Activated T-cell treated with anti-CD3 and anti-CD28 coated beads, Interleukin-2, amount 50 U/mL, for 24 hours (primary cell): ENCODE measurements around the gene MACROD1.

Experiments used
- DNase-seq: peaks from one replicate; pipeline ENCODE4 v3.0.0-alpha.2; 2020
- H3K27ac Mint-ChIP-seq: 2 replicates; pipeline ENCODE4 v1.8.0; 2020; ENCODE audit warnings: mild to moderate bottlenecking, mixed read lengths
- H3K27me3 Mint-ChIP-seq: 2 replicates; pipeline ENCODE4 v1.8.0; 2020; ENCODE audit warnings: mixed read lengths
- H3K36me3 Mint-ChIP-seq: 2 replicates; pipeline ENCODE4 v1.8.0; 2020; ENCODE audit warnings: low read depth, mixed read lengths
- H3K4me1 Mint-ChIP-seq: 2 replicates; pipeline ENCODE4 v1.8.0; 2020; ENCODE audit warnings: low read depth, mixed read lengths
- H3K4me3 Mint-ChIP-seq: 2 replicates; pipeline ENCODE4 v1.8.0; 2020; ENCODE audit warnings: mild to moderate bottlenecking, moderate library complexity, mixed read lengths
- H3K9me3 Mint-ChIP-seq: 2 replicates; pipeline ENCODE4 v1.8.0; 2020; ENCODE audit warnings: mixed read lengths

The MACROD1 gene

DNA sequence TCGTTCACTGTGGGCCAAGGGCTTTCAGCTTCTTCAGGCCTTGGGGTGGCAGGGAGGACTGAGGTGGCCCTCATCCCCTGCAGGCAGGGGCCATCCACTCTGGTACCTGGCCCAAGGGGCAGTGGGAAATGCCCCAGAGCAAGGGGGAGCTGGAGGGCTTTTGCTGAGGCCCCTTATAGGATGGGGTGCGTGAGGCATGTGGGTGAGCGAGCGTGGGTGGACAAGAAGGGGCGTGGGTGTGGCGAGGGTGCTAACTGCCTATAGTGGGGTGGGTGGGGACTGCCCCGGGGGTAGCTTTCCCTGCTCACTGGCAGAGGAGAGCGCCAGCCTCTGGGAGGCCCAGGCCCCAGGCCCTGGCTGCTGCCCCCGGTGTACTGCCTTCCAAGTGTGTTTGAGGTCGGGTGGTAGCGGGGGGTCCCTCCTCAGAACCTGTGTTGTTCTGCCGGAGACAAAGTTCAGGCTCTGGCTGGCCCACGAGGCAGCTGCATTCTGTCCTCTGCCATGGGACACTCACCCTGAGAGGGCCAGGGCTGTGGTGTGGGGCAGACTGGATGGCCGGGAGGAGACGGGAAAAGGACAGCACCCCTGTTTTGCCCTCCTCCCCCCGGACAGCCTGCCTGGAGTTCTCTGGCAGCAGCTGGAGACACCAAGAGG lies 126.8 kb downstream of the MACROD1 start:
- H3K27ac Mint-ChIP-seq: no peak overlapping the region
- H3K4me3 Mint-ChIP-seq: no peak overlapping the region
- H3K4me1 Mint-ChIP-seq: peaks cover 4% of the 10 kb centered on the region
- no peaks in the 10 kb centered on the region for H3K9me3 Mint-ChIP-seq
- peaks cover 46% of the 10 kb centered on the region for H3K27me3 Mint-ChIP-seq
- H3K36me3 Mint-ChIP-seq: no peaks in the 10 kb centered on the region
- no peak for DNase-seq

DNA sequence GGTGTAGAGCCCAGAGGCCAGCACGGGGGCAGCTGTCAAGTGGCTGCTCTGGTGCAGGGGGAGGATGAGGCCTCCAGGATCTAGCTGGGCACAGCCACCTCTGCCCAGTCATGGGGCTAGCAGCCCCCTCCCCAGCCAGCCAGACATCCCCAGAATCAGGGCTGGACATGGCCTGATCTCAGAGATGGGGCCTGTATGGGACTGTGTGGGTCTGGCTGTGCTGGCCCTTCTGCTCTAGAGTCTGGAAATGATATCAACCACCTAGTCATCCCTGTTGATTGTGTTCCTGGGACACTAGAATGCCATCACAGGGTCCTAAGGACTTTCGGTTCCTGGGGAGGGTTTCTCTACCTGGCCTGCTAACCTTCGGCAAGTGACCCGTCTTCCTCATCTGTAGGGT lies 127.4 kb downstream of the MACROD1 start:
- H3K36me3 Mint-ChIP-seq: no peaks in the 10 kb centered on the region
- DNase-seq: no peak
- no peak overlapping the region for H3K27ac Mint-ChIP-seq
- peaks cover 52% of the 10 kb centered on the region for H3K27me3 Mint-ChIP-seq
- no peak overlapping the region for H3K4me3 Mint-ChIP-seq
- no peaks in the 10 kb centered on the region for H3K9me3 Mint-ChIP-seq
- H3K4me1 Mint-ChIP-seq: peaks cover 4% of the 10 kb centered on the region

DNA sequence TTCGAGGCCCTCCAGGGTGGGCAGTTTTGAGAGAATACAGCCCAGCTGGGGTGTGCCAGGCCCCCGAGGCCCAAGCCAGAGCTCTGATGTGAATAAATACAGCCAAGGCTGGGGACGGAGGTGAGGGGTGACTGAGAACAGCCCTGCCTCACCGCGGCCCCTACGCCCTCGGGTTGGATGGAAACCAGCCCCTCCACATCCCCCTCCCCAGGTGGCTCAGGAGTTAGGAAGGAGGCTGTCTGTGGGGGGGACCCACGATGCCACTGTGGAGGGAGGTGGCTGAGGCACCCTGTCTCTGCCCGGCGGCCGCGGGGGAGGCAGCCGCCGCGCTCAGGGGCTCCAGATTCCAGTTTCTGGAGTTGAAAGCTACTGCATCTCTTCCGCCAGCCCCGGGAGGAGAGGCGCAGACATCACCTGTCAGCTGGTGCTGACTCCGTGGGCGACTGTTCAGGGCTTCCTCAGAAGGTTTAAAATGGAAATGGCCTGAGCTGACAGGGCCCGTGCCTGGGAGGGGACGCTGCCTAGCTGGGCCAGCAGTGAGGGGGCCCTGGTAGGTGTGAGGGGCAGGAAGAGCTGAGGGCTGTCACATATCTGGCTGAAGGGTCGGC lies 128.8 kb downstream of the MACROD1 start:
- Mint-ChIP-seq H3K4me1 (peaks cover 4% of the 10 kb centered on the region), H3K27me3 (peaks cover 59% of the 10 kb centered on the region), H3K36me3 (no peaks in the 10 kb centered on the region), H3K27ac (no peak overlapping the region), H3K9me3 (no peaks in the 10 kb centered on the region), H3K4me3 (no peak overlapping the region)
- DNase-seq: peak; percentile 38

DNA sequence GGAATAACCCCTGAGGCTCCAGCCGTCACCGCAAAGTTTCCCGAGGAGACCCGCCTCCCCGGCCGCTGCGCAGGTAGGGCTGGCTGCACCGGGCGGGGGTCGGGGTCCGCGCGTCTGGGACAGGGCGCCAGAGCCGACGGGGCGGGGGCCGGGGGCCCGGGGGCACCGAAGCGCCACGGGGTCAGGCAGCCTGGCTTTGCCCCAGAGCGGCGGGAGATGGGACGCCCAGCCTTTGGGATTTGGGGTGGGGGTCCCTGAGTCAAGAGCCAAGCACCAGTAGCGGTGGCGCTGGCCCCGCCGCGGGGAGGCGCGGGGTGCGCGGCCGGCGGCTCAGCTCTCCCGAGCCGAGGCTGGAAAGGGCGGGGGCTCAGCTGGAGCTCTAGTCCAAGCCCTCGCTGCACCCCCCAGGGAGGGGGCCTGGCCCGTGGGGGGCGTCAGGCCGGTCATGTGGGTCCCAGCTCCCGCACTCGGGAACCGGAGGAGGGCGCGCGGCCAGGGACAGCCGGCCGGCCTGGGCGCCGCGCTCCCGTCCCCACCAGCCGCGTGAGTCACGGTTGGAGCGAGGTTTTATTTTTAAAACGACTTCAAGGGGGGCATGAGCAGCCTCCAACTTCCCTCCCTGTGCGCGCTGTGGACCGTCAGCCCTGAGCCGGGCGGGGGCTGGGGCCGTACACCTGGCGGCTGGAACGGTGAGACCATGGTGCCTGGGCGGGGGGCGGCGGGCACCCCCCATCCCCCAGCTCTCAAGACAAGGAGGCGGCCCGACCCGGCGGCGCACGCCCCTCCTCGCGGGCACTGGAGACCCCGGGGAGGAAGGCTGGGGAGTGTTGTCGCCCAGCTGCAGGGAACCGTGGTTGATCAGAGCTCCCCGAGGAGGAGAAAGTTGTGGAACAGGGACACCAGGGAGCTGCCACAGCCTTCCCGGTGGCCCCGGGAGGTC lies 129.6 kb downstream of the MACROD1 start:
- DNase-seq: peak; percentile 46
- Mint-ChIP-seq H3K27me3 (peaks cover 55% of the 10 kb centered on the region), H3K4me3 (no peak overlapping the region), H3K9me3 (no peaks in the 10 kb centered on the region), H3K27ac (no peak overlapping the region), H3K4me1 (peaks cover 4% of the 10 kb centered on the region), H3K36me3 (no peaks in the 10 kb centered on the region)

DNA sequence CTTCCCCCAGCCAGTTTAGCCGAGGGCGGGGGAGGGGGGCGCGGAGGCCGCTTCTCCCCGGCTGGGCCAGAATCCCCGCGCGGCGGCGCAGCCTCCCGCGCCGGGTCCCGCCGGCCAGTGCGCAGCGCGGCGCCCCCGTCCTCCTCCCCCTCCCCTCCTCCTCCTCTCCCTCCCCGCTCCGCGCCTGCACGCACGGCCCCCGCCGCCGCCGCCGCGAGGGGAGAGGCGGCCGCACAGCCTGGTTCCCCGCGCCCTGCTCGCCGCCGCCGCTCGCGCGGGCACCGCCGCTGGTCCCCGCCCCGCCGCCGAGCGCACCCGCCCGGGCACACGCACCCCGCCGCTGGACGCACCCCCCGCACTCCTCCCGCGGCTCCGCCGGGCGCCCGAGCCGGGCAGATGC lies 130.3 kb downstream of the MACROD1 start, which contains the start of gene FLRT1:
TSS of gene FLRT1 (plus strand) at position 356 of the 400 bp plus-strand sequence. CDS start 80,337 bp downstream, outside the sequence.
- H3K27me3 Mint-ChIP-seq: peaks cover 54% of the 10 kb centered on the region
- no peaks in the 10 kb centered on the region for H3K9me3 Mint-ChIP-seq
- no peak for DNase-seq
- H3K4me3 Mint-ChIP-seq: no peak within 1 kb of the TSS
- H3K4me1 Mint-ChIP-seq: peaks cover 4% of the 10 kb centered on the region
- H3K36me3 Mint-ChIP-seq: no peaks in the 10 kb centered on the region
- H3K27ac Mint-ChIP-seq: no peak within 1 kb of the TSS

DNA sequence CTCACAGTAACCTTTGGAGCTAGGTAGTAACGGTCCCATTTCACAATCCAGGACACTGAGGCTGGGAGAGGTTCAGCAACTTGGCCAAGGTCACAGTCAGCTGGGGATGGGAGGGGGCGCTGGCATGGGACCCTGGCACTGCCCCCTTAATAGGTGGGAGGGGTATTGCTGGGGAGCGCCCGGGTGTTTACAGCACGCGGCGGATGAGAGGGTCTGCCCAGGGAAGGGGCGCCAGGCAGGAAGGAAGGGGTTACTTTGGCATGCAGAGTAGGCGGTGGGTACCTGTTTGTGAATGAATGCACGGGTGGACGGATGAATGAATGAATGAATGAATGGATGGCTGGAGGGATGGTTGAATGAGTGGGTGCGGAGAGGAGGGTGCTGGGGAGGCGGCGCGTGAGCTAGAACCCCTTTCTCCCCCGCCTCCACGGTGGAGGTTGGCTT lies 130.8 kb downstream of the MACROD1 start:
- H3K27me3 Mint-ChIP-seq: peaks cover 52% of the 10 kb centered on the region
- no peak overlapping the region for H3K27ac Mint-ChIP-seq
- H3K4me1 Mint-ChIP-seq: peaks cover 4% of the 10 kb centered on the region
- DNase-seq: no peak
- H3K9me3 Mint-ChIP-seq: no peaks in the 10 kb centered on the region
- H3K4me3 Mint-ChIP-seq: no peak overlapping the region
- no peaks in the 10 kb centered on the region for H3K36me3 Mint-ChIP-seq

DNA sequence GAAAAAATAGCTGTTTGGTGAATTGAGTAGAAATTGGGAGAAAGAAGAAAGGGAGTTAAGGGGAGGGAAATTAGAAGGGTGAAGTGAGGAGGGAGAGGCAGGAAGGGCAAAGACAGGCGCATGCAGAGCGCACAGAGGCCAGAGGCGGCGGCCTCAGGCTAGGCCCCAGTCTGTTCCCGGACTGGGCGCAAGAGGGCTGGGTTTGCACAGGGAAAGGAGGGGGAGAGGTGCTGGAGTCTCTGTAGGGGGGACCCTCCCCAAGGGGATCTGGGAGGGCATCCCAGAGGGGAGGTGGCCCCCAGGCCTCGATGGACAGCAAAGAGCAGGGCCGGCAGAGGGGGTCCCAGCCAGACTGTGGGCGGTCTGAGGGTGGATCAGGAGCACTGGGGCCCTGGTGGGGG lies 131.5 kb downstream of the MACROD1 start:
- Mint-ChIP-seq H3K4me1 (peaks cover 4% of the 10 kb centered on the region), H3K27me3 (peaks cover 47% of the 10 kb centered on the region), H3K9me3 (no peaks in the 10 kb centered on the region), H3K36me3 (no peaks in the 10 kb centered on the region), H3K27ac (no peak overlapping the region), H3K4me3 (no peak overlapping the region)
- DNase-seq: no peak

DNA sequence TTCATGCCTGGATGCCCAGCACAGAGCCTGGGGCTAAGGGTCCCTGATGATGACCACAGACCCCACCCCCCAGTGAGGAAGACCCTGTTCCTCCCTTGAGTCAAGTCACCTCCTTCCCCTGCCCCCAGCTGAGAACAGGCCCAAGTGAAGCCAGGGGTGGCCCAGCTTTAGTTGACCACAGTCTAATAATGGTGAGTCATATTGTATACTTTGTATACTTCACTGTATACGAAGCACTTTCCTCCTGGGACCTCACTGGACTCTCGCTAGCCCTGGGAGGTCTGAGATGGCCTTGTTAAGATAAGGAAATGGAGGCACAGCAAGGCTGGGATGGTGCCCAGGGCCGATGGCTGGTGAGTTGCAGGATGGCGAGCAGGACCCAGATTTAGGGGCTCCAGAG lies 133.9 kb downstream of the MACROD1 start:
- Mint-ChIP-seq H3K9me3 (no peaks in the 10 kb centered on the region), H3K27ac (no peak overlapping the region), H3K36me3 (no peaks in the 10 kb centered on the region), H3K27me3 (peaks cover 45% of the 10 kb centered on the region), H3K4me1 (peaks cover 6% of the 10 kb centered on the region), H3K4me3 (no peak overlapping the region)
- DNase-seq: no peak

DNA sequence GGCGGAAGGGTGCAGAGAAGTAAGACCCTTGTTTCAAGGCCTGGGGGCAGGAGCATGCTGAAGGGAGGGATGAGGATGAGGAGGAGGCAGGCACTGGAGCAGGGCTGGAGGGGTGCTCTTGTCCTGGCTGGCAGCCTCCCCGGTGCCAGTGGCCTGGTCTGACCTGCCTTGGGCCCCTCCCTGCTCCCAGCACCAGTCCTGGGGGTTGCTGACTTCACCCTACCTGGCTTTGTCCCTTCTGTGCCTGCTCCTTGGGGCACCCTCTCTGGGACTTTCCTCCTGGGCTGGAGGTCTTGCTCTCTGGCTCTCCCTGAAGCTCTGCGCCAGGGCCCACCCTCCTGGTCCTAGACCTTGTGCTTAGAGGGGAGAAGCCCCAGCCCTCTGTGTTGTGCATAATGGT lies 134.9 kb downstream of the MACROD1 start:
- Mint-ChIP-seq H3K9me3 (no peaks in the 10 kb centered on the region), H3K36me3 (no peaks in the 10 kb centered on the region), H3K4me3 (no peak overlapping the region), H3K27ac (no peak overlapping the region), H3K27me3 (peaks cover 45% of the 10 kb centered on the region), H3K4me1 (peaks cover 6% of the 10 kb centered on the region)
- DNase-seq: no peak

DNA sequence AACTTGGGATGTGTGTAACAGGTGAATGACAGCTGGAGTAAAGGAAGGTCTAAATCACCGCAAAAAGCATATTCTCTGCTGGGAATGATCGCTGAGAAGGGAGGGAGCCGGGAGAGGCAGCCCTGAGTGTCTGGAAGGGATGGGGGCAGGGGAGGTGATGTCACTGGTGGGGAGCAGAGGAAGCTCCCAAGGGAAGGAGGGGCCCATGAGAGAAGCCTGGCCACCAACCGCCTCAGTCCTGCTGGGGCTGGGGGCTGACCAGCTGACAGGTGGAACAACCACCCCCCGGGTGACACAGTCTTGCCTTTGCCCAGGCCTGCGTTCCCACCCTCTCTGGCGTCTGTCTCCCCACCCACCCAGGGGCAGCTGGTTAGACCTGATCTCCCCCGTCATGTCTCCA lies 136.1 kb downstream of the MACROD1 start:
- H3K4me1 Mint-ChIP-seq: peaks cover 2% of the 10 kb centered on the region
- no peaks in the 10 kb centered on the region for H3K36me3 Mint-ChIP-seq
- H3K27me3 Mint-ChIP-seq: peaks cover 39% of the 10 kb centered on the region
- no peak overlapping the region for H3K27ac Mint-ChIP-seq
- no peak overlapping the region for H3K4me3 Mint-ChIP-seq
- no peak for DNase-seq
- no peaks in the 10 kb centered on the region for H3K9me3 Mint-ChIP-seq

DNA sequence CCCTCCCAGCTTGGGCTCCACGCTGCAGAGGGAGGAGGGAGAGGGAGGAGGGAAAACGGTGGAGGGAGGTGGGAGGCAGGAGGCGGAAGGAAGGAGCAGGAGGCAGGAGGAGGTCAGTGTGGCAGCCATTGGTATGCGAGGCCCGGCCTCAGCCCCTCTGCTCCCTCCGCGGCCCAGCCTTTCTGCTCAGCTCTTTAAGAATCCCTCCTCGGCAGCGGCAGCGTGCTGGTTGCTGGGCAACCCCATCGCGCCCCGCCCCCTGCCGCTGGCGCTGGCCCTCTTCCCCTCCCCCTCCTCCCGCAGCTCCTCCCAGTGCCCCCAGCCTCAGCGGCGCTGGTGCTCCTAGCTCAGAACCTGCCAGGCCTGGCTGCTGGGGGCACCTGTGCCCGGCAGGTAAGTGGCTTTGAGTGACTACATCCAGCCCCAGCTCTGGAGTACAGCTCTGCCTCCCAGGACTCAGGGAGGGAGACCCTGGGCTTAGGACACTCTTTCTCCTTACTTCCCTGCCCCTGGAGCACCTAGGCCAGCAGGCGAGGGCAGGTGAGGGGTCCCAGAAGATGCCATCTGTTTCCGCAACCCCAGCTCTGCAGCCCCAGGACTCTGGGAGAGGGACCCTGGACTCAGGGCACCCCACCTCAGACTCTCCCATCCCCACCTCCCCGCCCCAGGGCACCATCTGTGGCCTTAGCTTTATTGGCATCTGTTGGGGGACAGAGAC lies 137.4 kb downstream of the MACROD1 start:
- Mint-ChIP-seq H3K36me3 (no peaks in the 10 kb centered on the region), H3K9me3 (no peaks in the 10 kb centered on the region), H3K4me3 (no peak overlapping the region), H3K27me3 (peaks cover 27% of the 10 kb centered on the region), H3K27ac (no peak overlapping the region), H3K4me1 (peaks cover 2% of the 10 kb centered on the region)
- no peak for DNase-seq

DNA sequence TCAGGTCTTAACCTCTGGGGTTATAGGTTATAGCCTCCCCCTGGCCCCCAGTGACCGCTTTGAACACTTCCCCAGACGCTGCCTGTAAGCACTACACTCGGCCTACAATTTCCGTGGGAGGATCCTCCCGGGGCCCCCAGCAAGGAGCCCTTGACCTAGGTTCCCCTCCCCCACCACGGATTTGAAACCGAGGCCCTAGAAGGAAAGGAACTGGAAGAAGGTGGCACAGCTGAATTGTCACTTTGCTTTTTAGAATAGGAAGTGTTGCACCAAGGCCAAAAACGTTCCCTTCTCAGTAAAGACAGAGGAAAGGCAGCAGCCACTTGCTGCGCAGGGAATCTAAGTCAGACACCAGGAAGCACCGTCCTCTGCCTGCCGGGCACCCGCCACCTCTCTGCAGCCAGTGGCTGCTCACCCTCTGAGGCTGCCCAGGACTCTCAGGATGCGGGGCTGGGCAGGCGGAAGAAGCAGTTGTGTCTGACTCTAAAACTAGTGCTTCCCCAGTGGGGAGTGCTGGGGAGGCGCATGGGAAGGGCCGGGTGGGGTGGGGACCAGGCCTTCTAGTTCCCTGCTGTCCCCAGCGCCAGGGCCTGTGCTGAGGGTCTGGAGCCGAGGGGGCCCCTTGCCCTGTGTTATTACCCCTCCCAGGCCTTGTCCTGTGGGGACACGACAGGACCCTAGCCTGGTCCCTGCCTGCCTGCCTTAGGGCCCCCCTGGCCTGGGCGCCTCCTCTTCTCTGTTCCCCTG lies 138.1 kb downstream of the MACROD1 start:
- H3K36me3 Mint-ChIP-seq: no peaks in the 10 kb centered on the region
- H3K4me1 Mint-ChIP-seq: peaks cover 2% of the 10 kb centered on the region
- no peak for DNase-seq
- H3K4me3 Mint-ChIP-seq: no peak overlapping the region
- peaks cover 23% of the 10 kb centered on the region for H3K27me3 Mint-ChIP-seq
- H3K27ac Mint-ChIP-seq: no peak overlapping the region
- H3K9me3 Mint-ChIP-seq: no peaks in the 10 kb centered on the region

DNA sequence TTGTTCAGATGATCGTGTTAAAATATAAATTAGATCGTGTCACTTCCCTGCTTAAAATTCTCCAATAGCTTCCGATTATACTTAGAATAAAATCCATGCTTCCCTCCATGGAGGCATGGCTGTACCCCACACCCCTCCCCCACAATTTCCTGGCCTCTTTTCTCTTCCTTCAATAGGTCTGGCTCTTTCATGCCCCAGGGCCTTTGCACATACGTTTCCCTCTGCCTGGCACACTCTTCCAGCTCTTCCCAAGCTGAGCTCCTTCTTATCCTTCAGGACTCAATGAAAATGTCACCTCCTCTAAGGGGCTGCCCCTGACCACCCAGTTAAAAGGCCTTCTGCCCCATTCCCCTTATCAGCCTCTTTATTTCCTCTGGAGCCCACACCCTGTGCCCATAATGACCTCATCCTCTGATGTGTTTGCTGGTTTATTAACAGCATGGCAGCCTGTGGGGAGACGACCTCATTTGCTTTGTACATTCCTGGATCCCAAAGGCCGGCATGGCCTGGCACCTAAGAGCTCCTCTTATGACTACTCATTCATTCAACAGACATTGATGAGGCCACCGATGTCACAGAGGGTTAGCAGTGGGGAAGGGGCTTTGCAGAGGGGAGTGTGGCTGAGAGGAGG lies 139.2 kb downstream of the MACROD1 start:
- peaks cover 2% of the 10 kb centered on the region for H3K4me1 Mint-ChIP-seq
- no peaks in the 10 kb centered on the region for H3K9me3 Mint-ChIP-seq
- H3K36me3 Mint-ChIP-seq: no peaks in the 10 kb centered on the region
- no peak overlapping the region for H3K4me3 Mint-ChIP-seq
- no peak overlapping the region for H3K27ac Mint-ChIP-seq
- DNase-seq: no peak
- H3K27me3 Mint-ChIP-seq: peaks cover 20% of the 10 kb centered on the region
